ENCODE results near the gene HOXA3. TPM values are rescaled to one million over a fixed set of nuclear protein-coding genes. Genes with fewer than 3 reads are reported as not detected.

Gene HOXA3
- polyA plus RNA-seq, 2 of the 4 experiments (the other 2 are of a cell fraction): 3.3 to 8.7 TPM

GRCh38 chr7:27160546-27161213 lies 8.3 kb upstream of the HOXA3 start (continued):
- TF ChIP-seq EHF (CRISPR knock-in tag; IDR thresholded peaks at IDR 0.05): no peak
- no peak for TF ChIP-seq FOSB (CRISPR knock-in tag; IDR thresholded peaks at IDR 0.05)
- no peak for TF ChIP-seq CEBPB (IDR thresholded peaks at IDR 0.05)
- TF ChIP-seq, protein P1, sequence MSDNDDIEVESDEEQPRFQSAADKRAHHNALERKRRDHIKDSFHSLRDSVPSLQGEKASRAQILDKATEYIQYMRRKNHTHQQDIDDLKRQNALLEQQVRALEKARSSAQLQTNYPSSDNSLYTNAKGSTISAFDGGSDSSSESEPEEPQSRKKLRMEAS (IDR thresholded peaks at IDR 0.05): peak; percentile 61
- no peak for TF ChIP-seq USF2 (IDR thresholded peaks at IDR 0.05)
- TF ChIP-seq BHLHE40 (IDR thresholded peaks at IDR 0.05; ENCODE audit: low read depth, low read length): no peak
- TF ChIP-seq RFX5 (IDR thresholded peaks at IDR 0.05): no peak
- TF ChIP-seq CTCF (IDR thresholded peaks at IDR 0.05): peak; percentile 93
- no peak for TF ChIP-seq CBX8 (IDR thresholded peaks at IDR 0.05)
- no peak for TF ChIP-seq FOXS1 (CRISPR knock-in tag; IDR thresholded peaks at IDR 0.05)
- TF ChIP-seq, protein P2, sequence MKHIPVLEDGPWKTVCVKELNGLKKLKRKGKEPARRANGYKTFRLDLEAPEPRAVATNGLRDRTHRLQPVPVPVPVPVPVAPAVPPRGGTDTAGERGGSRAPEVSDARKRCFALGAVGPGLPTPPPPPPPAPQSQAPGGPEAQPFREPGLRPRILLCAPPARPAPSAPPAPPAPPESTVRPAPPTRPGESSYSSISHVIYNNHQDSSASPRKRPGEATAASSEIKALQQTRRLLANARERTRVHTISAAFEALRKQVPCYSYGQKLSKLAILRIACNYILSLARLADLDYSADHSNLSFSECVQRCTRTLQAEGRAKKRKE (CRISPR knock-in tag; IDR thresholded peaks at IDR 0.05; ENCODE audit: low read depth): no peak
- no peak for TF ChIP-seq ZSCAN20 (CRISPR knock-in tag; IDR thresholded peaks at IDR 0.05)
- TF ChIP-seq E2F6 (IDR thresholded peaks at IDR 0.05; ENCODE audit: borderline replicate concordance, low read depth): peak; percentile 84
- TF ChIP-seq MYC (IDR thresholded peaks at IDR 0.05; ENCODE audit: borderline replicate concordance, low read length): no peak

DNA sequence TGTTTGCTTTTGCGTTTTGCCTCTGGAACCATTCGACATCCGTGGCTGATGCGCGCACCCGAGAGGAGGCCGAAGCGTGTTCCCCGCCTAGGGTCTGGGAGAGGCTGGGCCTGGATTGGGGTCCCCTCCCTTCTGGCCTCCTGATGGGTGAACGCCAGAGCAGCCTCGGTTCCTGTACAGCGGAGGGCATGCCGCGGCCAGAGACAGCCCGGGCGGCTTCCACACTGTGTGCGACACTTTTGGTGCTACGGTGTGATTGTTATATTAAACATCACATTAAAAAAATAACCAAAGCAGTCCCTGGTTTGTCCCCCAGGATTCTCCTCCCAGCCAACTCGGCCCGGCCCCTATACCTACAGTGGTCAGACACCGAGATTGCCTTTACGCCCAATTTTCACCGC lies 7.8 kb upstream of the HOXA3 start:
- POLR2A ChIA-PET: interaction anchor here (1.3 kb wide), 2 partner anchors 9 to 791 kb away, joined by 6 to 14 read pairs; no protein-coding TSS in a partner anchor
- peak overlapping the region; percentile 86; a peak in 5 of 6 replicates for H3K27ac ChIP-seq
- CTCF ChIA-PET: interaction anchor here (0.6 to 7.0 kb wide), 46 partner anchors 8 to 1304 kb away, joined by 3 to 160 read pairs (median 5); partner anchors contain the start of genes HOXA10, HOXA3, HOXA5 and HOXA6
- 0 out of 3 replicates have a peak, but pooled peaks cover 3% of the 10 kb centered on the region for H3K4me1 ChIP-seq
- peak overlapping the region; percentile 65 for H3K4me3 ChIP-seq
- DNase-seq (ENCODE audit: low read depth in 1 of 2, low spot score in 1 of 2) (no peak), ATAC-seq (peak in 1 of 2 experiments; percentile 1; a peak in 1 of 6 replicates), FAIRE-seq (no peak)
- no peak for TF ChIP-seq HOXB5 (CRISPR knock-in tag; IDR thresholded peaks at IDR 0.05)
- TF ChIP-seq CHD4 (IDR thresholded peaks at IDR 0.05; ENCODE audit: borderline replicate concordance): no peak
- TF ChIP-seq, protein P3, sequence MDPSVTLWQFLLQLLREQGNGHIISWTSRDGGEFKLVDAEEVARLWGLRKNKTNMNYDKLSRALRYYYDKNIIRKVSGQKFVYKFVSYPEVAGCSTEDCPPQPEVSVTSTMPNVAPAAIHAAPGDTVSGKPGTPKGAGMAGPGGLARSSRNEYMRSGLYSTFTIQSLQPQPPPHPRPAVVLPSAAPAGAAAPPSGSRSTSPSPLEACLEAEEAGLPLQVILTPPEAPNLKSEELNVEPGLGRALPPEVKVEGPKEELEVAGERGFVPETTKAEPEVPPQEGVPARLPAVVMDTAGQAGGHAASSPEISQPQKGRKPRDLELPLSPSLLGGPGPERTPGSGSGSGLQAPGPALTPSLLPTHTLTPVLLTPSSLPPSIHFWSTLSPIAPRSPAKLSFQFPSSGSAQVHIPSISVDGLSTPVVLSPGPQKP (IDR thresholded peaks at IDR 0.05; ENCODE audit: low read depth, low read length): no peak
- TF ChIP-seq, protein P2 (CRISPR knock-in tag; IDR thresholded peaks at IDR 0.05; ENCODE audit: low read depth): no peak
- no peak for TF ChIP-seq BCL3 (IDR thresholded peaks at IDR 0.05)
- TF ChIP-seq, protein P1 (IDR thresholded peaks at IDR 0.05): no peak
- TF ChIP-seq CEBPB (IDR thresholded peaks at IDR 0.05): no peak
- TF ChIP-seq MAZ (IDR thresholded peaks at IDR 0.05; ENCODE audit: borderline replicate concordance, low read depth, low read length): no peak
- no peak for TF ChIP-seq BHLHE40 (IDR thresholded peaks at IDR 0.05; ENCODE audit: low read depth, low read length)
- no peak for TF ChIP-seq FOSL2 (IDR thresholded peaks at IDR 0.05)
- TF ChIP-seq FOSL2 (CRISPR knock-in tag; IDR thresholded peaks at IDR 0.05): no peak
- TF ChIP-seq, protein P4, sequence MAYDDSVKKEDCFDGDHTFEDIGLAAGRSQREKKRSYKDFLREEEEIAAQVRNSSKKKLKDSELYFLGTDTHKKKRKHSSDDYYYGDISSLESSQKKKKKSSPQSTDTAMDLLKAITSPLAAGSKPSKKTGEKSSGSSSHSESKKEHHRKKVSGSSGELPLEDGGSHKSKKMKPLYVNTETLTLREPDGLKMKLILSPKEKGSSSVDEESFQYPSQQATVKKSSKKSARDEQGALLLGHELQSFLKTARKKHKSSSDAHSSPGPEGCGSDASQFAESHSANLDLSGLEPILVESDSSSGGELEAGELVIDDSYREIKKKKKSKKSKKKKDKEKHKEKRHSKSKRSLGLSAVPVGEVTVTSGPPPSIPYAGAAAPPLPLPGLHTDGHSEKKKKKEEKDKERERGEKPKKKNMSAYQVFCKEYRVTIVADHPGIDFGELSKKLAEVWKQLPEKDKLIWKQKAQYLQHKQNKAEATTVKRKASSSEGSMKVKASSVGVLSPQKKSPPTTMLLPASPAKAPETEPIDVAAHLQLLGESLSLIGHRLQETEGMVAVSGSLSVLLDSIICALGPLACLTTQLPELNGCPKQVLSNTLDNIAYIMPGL (CRISPR knock-in tag; IDR thresholded peaks at IDR 0.05; ENCODE audit: borderline replicate concordance): no peak
- H3K4me2 ChIP-seq: peak overlapping the region; percentile 96
- WGBS (ENCODE audit: missing lambda C conversion rate): 94% methylated on average over 23 of the region's 23 CpGs
- no peaks in the 10 kb centered on the region for H3K9me3 ChIP-seq
